Central memory CD8-positive, alpha-beta T cell (primary cell): ENCODE results near the gene BOC.

Source experiments
- ATAC-seq: fragments of 150-1000 bp; cut with Tn5 transposase; replicated peaks from 2 replicates; pipeline ENCODE4 v1.10.0; 2022; ENCODE audit warnings: mild to moderate bottlenecking, moderate FRiP score, moderate number of reproducible peaks; ENCODE audit not compliant: poor library complexity, severe bottlenecking; ENCODE audit errors: extremely low read depth
- DNase-seq, 2 donors: peaks; one replicate each; pipeline ENCODE4 v3.0.0; 2021; ENCODE audit warnings: low spot score in 2 of 2
- H3K27ac Mint-ChIP-seq: one replicate; pipeline ENCODE4 v1.8.0; 2022; ENCODE audit warnings: low read depth, mild to moderate bottlenecking, moderate library complexity, mixed read lengths
- H3K27me3 Mint-ChIP-seq: one replicate; pipeline ENCODE4 v1.8.0; 2022; ENCODE audit warnings: mixed read lengths
- H3K36me3 Mint-ChIP-seq: one replicate; pipeline ENCODE4 v1.8.0; 2022; ENCODE audit warnings: mild to moderate bottlenecking, moderate library complexity, mixed read lengths; ENCODE audit not compliant: insufficient read depth
- H3K4me1 Mint-ChIP-seq: one replicate; pipeline ENCODE4 v1.8.0; 2022; ENCODE audit warnings: mixed read lengths
- H3K4me3 Mint-ChIP-seq: one replicate; pipeline ENCODE4 v1.8.0; 2022; ENCODE audit warnings: mild to moderate bottlenecking, moderate library complexity, mixed read lengths
- H3K9me3 Mint-ChIP-seq: one replicate; pipeline ENCODE4 v1.8.0; 2022; ENCODE audit warnings: mixed read lengths

The BOC gene

DNA sequence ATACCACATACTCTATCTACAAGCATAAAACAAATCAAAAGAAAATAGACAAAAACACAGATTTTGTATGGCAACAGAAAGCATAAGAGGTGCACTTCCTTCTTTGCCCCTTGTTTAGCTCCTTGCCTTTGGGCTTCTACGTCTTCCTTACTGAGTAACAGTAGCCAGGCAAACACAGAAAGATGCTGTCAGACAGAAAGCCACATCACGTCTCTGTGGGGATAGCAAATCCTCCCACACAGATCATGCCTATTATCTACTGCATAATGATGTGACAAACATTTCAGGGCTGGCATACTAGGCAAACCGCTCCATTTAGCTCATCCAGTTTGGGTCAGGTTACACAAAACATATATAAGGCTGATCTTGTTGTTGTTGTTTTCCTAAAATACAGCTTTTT, 92.7 kb downstream of the BOC start:
- H3K27ac Mint-ChIP-seq = no peak overlapping the region
- H3K4me1 Mint-ChIP-seq = no peaks in the 10 kb centered on the region
- no peaks in the 10 kb centered on the region for H3K36me3 Mint-ChIP-seq
- H3K27me3 Mint-ChIP-seq = no peaks in the 10 kb centered on the region
- DNase-seq (no peak), ATAC-seq (no peak)
- no peak overlapping the region for H3K4me3 Mint-ChIP-seq
- no peaks in the 10 kb centered on the region for H3K9me3 Mint-ChIP-seq

GRCh38 chr3:113304856-113305540, 93.6 kb downstream of the BOC start:
- no peak for DNase-seq

GRCh38 chr3:113310960-113311359, 99.6 kb downstream of the BOC start:
- Mint-ChIP-seq H3K27ac (no peak overlapping the region), H3K4me3 (no peak overlapping the region), H3K27me3 (no peaks in the 10 kb centered on the region), H3K9me3 (peaks cover 22% of the 10 kb centered on the region), H3K4me1 (no peaks in the 10 kb centered on the region), H3K36me3 (no peaks in the 10 kb centered on the region)
- no peak for DNase-seq
- ATAC-seq = no peak

More at GRCh38 chr3:113304856-113305540, 93.6 kb downstream of the BOC start:
- no peak for ATAC-seq
- Mint-ChIP-seq H3K9me3 (no peaks in the 10 kb centered on the region), H3K27me3 (no peaks in the 10 kb centered on the region), H3K4me1 (no peaks in the 10 kb centered on the region), H3K27ac (no peak overlapping the region), H3K36me3 (no peaks in the 10 kb centered on the region), H3K4me3 (no peak overlapping the region)

DNA sequence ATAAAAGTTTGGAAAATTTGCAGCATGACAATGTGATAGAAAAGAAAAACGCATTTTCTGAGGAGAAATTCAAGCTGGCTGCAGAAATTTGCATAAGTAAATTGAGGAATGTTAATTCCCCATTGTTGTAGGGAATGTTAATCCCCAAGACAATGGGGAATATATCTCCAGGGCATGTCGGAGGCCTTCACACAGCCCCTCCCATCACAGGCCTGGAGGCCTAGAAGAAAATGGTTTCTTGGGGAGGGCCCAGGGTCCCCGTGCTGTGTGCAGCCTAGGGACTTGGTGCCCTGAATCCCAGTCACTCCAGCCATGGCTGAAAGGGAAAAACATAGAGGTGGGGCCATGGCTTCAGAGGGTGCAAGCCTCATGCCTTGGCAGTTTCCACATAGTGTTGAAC, 101.1 kb downstream of the BOC start:
- no peak overlapping the region for H3K27ac Mint-ChIP-seq
- no peak overlapping the region for H3K4me3 Mint-ChIP-seq
- H3K9me3 Mint-ChIP-seq = peaks cover 25% of the 10 kb centered on the region
- no peaks in the 10 kb centered on the region for H3K27me3 Mint-ChIP-seq
- ATAC-seq (no peak), DNase-seq (no peak)
- H3K4me1 Mint-ChIP-seq = no peaks in the 10 kb centered on the region
- no peaks in the 10 kb centered on the region for H3K36me3 Mint-ChIP-seq

DNA sequence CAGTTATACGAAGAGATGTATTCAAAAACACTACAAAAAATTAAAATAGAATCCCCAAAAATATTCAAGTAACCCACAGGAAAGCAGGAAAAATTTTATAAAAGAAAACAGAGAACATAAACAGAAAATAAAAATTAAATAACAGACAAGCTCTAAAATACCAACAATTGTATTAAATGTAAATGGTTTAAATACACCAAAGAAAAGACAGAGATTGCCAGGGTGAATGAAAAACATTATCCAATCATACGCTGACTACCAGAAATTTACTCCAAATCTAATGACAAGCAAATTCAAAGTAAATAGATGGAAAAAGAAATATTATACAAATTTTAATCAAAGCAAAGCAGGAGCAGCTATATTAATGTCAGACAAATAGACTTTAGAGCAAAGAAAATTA, 103.6 kb downstream of the BOC start:
- H3K4me3 Mint-ChIP-seq = no peak overlapping the region
- H3K36me3 Mint-ChIP-seq = no peaks in the 10 kb centered on the region
- H3K4me1 Mint-ChIP-seq = no peaks in the 10 kb centered on the region
- peaks cover 25% of the 10 kb centered on the region for H3K9me3 Mint-ChIP-seq
- H3K27me3 Mint-ChIP-seq = no peaks in the 10 kb centered on the region
- ATAC-seq (no peak), DNase-seq (no peak)
- no peak overlapping the region for H3K27ac Mint-ChIP-seq

GRCh38 chr3:113329757-113330156, 118.4 kb downstream of the BOC start:
- H3K4me1 Mint-ChIP-seq = no peaks in the 10 kb centered on the region
- H3K27ac Mint-ChIP-seq = no peak overlapping the region
- no peaks in the 10 kb centered on the region for H3K9me3 Mint-ChIP-seq
- ATAC-seq (no peak), DNase-seq (no peak)
- peaks cover 3% of the 10 kb centered on the region for H3K36me3 Mint-ChIP-seq
- H3K4me3 Mint-ChIP-seq = no peak overlapping the region
- no peaks in the 10 kb centered on the region for H3K27me3 Mint-ChIP-seq

DNA sequence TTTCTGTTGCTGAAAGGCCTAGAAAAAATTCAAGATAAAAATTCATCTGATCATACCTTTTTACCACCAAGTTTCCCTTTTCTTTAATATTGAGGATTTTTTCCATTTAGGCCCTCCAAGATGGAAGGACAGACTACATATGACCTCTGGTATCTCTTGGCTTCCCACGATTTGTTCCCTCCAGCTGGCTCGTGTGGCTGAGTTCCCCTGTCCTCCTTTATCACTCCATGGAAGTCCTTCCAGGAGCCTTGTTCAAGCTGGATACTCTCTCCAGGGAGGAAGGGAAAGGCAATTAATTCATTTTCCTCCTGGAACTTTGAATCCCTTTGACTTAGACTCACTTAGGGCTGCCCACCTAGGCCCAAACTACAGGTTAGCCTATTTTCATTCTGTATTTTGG, 119.4 kb downstream of the BOC start:
- Mint-ChIP-seq H3K27ac (no peak overlapping the region), H3K4me3 (no peak overlapping the region), H3K4me1 (no peaks in the 10 kb centered on the region), H3K36me3 (peaks cover 2% of the 10 kb centered on the region), H3K27me3 (no peaks in the 10 kb centered on the region), H3K9me3 (no peaks in the 10 kb centered on the region)
- ATAC-seq (no peak), DNase-seq (no peak)

DNA sequence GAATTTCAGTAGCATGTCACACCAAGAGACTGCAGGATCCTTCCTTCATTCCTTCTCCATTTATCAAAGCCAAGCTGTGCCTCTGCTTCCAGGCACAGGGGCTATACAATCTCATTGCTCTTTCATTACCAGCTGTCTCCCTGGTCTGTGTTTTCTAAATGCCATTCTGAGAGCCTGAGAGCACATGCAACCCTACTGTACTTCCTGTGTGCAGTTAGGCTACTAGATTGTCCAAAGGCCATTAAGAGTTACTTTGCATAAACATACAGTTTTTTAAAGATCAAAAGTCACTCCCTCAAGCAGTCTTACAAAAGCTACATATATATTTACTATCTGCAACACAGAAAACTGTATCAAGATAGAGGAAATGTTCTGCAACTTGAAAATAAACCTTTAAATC, 119.8 kb downstream of the BOC start:
- Mint-ChIP-seq H3K36me3 (peaks cover 2% of the 10 kb centered on the region), H3K27me3 (no peaks in the 10 kb centered on the region), H3K4me1 (no peaks in the 10 kb centered on the region), H3K4me3 (no peak overlapping the region), H3K9me3 (no peaks in the 10 kb centered on the region), H3K27ac (no peak overlapping the region)
- DNase-seq = no peak
- ATAC-seq = no peak
